Suprapubic skin (tissue), 4 donors: Measurements from ENCODE around the gene ARFRP1. TPM values are rescaled to one million over a fixed set of nuclear protein-coding genes. Genes with fewer than 3 reads are reported as not detected.

ENCODE experiments used
- DNase-seq, 2 donors: peaks; one replicate each; pipeline ENCODE4 v3.0.0-alpha.2; 2019; ENCODE audit warnings: low spot score in 2 of 2
- H3K27ac ChIP-seq: fragments of 200-600 bp; sonication (generic); one replicate; pipeline ENCODE4 v1.5.1; 2019
- H3K27me3 ChIP-seq: fragments of 200-600 bp; sonication (generic); one replicate; pipeline ENCODE4 v1.5.1; 2019
- H3K36me3 ChIP-seq: fragments of 200-600 bp; sonication (generic); one replicate; pipeline ENCODE4 v1.5.1; 2019
- H3K4me1 ChIP-seq: fragments of 200-600 bp; sonication (generic); one replicate; pipeline ENCODE4 v1.5.1; 2019
- H3K4me3 ChIP-seq: fragments of 200-600 bp; sonication (generic); one replicate; pipeline ENCODE4 v1.5.1; 2019; ENCODE audit warnings: mild to moderate bottlenecking
- H3K9me3 ChIP-seq: fragments of 200-600 bp; sonication (generic); one replicate; pipeline ENCODE4 v1.5.1; 2019
- EP300 ChIP-seq: sonication (generic); formaldehyde crosslinking; IDR thresholded peaks from one replicate; pipeline ENCODE4 v1.6.1; 2017; ENCODE audit warnings: antibody characterized with exemption
- POLR2A ChIP-seq, 2 donors: fragments of 450-650 bp; IDR thresholded peaks; one replicate each; pipeline ENCODE4 v1.6.1; 2017; ENCODE audit warnings: antibody characterized with exemption in 2 of 2, mild to moderate bottlenecking in 2 of 2, moderate library complexity in 2 of 2
- POLR2AphosphoS5 ChIP-seq, 3 donors: sonication (generic); formaldehyde crosslinking; IDR thresholded peaks; one replicate each; pipeline ENCODE4 v1.6.1; 2017; ENCODE audit warnings: antibody characterized with exemption in 3 of 3
- WGBS: methylation state at CpG from one replicate; pipeline ENCODE4 v1.1.5; 2018; 5-methylcytosine and 5-hydroxymethylcytosine counted together
- total RNA-seq, 4 donors: library from RNA; depleted of rRNA; stranded (reverse); fragments of >200 nt; gene quantifications; one replicate each; pipeline ENCODE4 v1.1.0, GENCODE V29; 2016
- TF ChIP-seq, protein P1 (sequence below), 2 donors: fragments of 200-600 bp in 1 of 2; fragments of 450-650 bp in 1 of 2; sonication (generic) in 1 of 2; IDR thresholded peaks; one replicate each; pipeline ENCODE4 v1.5.1; 2016 to 2019; ENCODE audit warnings: antibody characterized with exemption in 2 of 2, mild to moderate bottlenecking in 1 of 2, moderate library complexity in 1 of 2

Gene ARFRP1
- total RNA-seq, 4 donors from 2014 or later: 22.1 to 31.9 (median 27.6) TPM

DNA sequence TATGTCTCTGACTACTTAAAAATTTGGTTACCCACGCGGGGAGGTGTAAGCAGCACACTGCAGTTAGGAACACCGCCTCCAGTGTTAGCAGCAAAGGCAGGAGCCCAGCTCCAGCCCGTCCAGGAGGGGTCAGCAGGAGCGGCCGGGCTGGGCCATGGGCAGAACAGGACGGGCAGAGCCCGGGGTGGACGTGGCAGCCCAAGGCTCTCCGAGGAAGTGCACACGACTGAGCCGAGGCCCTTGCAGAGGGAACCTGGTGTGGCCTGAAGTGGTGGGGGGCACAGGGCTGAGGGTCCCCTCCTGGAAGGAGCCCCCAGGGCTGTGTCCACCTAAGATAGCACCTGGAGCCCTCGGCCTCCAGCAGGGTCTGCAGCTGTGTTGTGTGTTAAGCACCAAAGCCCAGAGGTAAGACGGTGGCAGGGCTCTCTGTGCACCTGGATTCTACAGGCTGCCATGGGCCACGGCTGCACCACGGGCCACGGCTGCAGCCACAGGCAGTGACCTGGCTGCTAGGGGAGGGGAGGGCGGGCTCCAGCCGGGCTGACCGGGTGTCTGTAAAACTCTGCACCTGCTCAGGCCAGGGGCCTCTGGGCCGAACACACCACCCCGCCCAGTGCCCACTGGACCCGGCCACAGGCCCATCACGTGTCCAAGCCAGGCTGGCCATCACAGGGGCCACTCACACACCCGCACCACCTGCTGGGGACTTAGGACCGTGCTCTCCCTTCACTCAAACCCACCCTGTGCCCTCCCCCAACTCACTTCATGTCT, 38.4 kb upstream of the ARFRP1 start:
- TF ChIP-seq POLR2AphosphoS5 (IDR thresholded peaks at IDR 0.05): no peak
- no peak for TF ChIP-seq EP300
- TF ChIP-seq, protein P1, sequence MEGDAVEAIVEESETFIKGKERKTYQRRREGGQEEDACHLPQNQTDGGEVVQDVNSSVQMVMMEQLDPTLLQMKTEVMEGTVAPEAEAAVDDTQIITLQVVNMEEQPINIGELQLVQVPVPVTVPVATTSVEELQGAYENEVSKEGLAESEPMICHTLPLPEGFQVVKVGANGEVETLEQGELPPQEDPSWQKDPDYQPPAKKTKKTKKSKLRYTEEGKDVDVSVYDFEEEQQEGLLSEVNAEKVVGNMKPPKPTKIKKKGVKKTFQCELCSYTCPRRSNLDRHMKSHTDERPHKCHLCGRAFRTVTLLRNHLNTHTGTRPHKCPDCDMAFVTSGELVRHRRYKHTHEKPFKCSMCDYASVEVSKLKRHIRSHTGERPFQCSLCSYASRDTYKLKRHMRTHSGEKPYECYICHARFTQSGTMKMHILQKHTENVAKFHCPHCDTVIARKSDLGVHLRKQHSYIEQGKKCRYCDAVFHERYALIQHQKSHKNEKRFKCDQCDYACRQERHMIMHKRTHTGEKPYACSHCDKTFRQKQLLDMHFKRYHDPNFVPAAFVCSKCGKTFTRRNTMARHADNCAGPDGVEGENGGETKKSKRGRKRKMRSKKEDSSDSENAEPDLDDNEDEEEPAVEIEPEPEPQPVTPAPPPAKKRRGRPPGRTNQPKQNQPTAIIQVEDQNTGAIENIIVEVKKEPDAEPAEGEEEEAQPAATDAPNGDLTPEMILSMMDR (IDR thresholded peaks at IDR 0.05): no peak
- TF ChIP-seq POLR2A (IDR thresholded peaks at IDR 0.05): no peak

DNA sequence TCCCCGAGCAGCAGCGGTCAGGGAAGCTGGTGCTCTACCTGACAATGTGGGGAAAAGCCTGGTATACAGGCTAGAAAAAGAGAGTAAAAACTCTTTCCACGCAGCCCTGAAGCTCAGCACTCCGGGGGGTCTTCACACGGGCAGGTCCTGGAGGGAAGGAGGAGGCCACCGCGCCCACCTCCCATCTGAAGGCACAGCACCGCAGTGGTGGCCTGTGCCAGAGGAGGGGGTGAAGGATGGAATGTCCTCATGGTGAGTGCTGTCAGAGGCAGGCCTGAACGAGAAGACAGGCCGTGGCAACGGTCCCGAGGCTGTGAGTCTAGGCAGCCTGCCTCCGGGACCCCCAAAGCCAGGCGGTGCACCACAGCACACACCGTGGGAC, 37.6 kb upstream of the ARFRP1 start:
- H3K27ac ChIP-seq: no peak overlapping the region
- no peaks in the 10 kb centered on the region for H3K9me3 ChIP-seq
- H3K4me3 ChIP-seq: no peak overlapping the region
- TF ChIP-seq EP300: no peak
- no peak for TF ChIP-seq POLR2AphosphoS5 (IDR thresholded peaks at IDR 0.05)
- TF ChIP-seq, protein P1 (IDR thresholded peaks at IDR 0.05): no peak
- no peak for TF ChIP-seq POLR2A (IDR thresholded peaks at IDR 0.05)
- H3K4me1 ChIP-seq: peaks cover 18% of the 10 kb centered on the region
- WGBS: 49% methylated on average over 15 of the region's 15 CpGs
- no peak for DNase-seq
- peaks cover 21% of the 10 kb centered on the region for H3K36me3 ChIP-seq
- H3K27me3 ChIP-seq: no peaks in the 10 kb centered on the region

More for the DNA sequence above, 38.4 kb upstream of the ARFRP1 start:
- H3K4me3 ChIP-seq: no peak overlapping the region
- no peaks in the 10 kb centered on the region for H3K9me3 ChIP-seq
- WGBS: 86% methylated on average over 14 of the region's 26 CpGs
- peaks cover 21% of the 10 kb centered on the region for H3K36me3 ChIP-seq
- H3K27me3 ChIP-seq: no peaks in the 10 kb centered on the region
- H3K4me1 ChIP-seq: peaks cover 13% of the 10 kb centered on the region
- no peak for DNase-seq
- H3K27ac ChIP-seq: no peak overlapping the region

DNA sequence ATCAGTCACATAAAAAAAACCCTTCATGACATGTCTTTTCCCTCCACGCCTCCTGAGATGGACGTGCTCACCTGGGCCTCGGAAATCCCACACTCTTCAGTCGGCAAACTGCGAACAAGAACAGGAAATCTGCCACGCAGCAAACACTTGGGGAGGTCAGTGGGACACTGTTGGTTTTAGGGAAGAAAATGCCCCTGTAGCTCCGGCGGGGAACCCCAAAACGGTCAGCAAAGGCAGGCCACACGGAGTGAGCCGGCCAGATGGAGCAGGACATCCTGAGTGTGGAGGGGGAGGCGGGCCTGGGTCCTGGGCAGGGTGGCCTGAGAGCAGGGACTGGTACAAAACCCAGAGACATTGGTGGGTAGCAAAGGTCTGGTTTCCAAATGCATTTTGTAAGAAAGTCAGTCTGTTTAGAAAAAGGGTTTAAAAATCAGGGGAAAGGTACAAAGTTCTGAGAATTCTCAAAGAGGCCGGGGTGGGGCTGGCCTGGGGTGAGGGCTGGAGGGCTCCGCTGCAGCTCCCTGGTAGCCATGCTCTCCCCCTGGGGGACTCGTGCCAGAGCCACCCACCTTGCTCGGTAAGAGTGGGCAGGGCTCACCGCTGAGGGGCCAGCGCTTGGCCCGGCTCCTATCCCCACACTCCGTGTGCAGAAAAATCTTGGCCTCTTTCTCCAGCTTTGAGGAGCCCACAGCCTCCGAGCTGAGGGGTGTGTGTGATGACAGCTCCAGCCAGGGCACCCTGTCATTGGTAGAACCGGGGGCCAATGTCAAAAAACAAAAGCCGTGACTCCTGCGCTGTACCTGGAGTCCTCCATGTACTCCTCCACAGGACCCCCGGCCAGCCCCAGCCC, 37.0 kb upstream of the ARFRP1 start:
- peaks cover 21% of the 10 kb centered on the region for H3K36me3 ChIP-seq
- H3K4me1 ChIP-seq: peaks cover 21% of the 10 kb centered on the region
- TF ChIP-seq EP300 (no peak), POLR2AphosphoS5 (IDR thresholded peaks at IDR 0.05) (no peak)
- TF ChIP-seq, protein P1 (IDR thresholded peaks at IDR 0.05): no peak
- no peak overlapping the region for H3K4me3 ChIP-seq
- H3K27me3 ChIP-seq: no peaks in the 10 kb centered on the region
- H3K27ac ChIP-seq: no peak overlapping the region
- WGBS: 65% methylated on average over 23 of the region's 25 CpGs
- DNase-seq: no peak
- no peaks in the 10 kb centered on the region for H3K9me3 ChIP-seq

DNA sequence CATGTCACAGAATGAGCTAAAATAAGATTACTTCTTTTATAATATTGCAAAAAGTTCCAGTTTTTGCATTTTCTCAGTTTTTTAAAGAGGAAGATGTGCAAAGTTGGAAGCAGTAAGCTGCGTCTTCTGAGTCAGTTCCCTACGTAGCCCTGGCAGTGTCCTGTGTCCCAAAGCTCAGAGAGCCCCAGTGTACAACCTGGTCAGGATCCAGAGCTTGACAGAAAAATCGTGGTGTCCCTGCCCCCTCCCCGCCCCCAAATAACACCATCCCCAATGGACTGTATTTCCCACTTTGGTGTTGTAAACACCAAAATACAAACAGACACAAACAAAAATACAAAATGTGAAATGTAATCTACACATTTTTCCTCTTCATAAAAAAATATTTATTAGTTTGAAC, 36.4 kb upstream of the ARFRP1 start:
- H3K36me3 ChIP-seq: peaks cover 21% of the 10 kb centered on the region
- 73% methylated on average over 4 of the region's 4 CpGs for WGBS
- H3K4me1 ChIP-seq: peaks cover 23% of the 10 kb centered on the region
- H3K9me3 ChIP-seq: no peaks in the 10 kb centered on the region
- no peak for DNase-seq
- no peak overlapping the region for H3K27ac ChIP-seq
- TF ChIP-seq EP300 (no peak), POLR2A (IDR thresholded peaks at IDR 0.05) (no peak), POLR2AphosphoS5 (IDR thresholded peaks at IDR 0.05) (no peak)
- TF ChIP-seq, protein P1 (IDR thresholded peaks at IDR 0.05): no peak
- no peak overlapping the region for H3K4me3 ChIP-seq
- H3K27me3 ChIP-seq: no peaks in the 10 kb centered on the region
